A204.1 (cell line): ENCODE data around the gene BTNL3.

ENCODE experiments used
- FAIRE-seq: peaks from 2 replicates; lab custom pipeline; 2012; peaks lifted over from hg19 to GRCh38; lab: Jason Lieb, UNC

The BTNL3 gene

GRCh38 chr5:181047921-181048320 is 59.3 kb downstream of the BTNL3 start:
- no peak for FAIRE-seq

GRCh38 chr5:181050016-181050415 is 61.4 kb downstream of the BTNL3 start:
- FAIRE-seq: no peak

- FAIRE-seq: no peak
Observed at GRCh38 chr5:181051841-181052671, 63.4 kb downstream of the BTNL3 start.

GRCh38 chr5:181052672-181053487 is 64.2 kb downstream of the BTNL3 start:
- no peak for FAIRE-seq

GRCh38 chr5:181053488-181054121 is 65.0 kb downstream of the BTNL3 start:
- FAIRE-seq: no peak

- no peak for FAIRE-seq
Observed at GRCh38 chr5:181054138-181054537, 65.5 kb downstream of the BTNL3 start.

GRCh38 chr5:181054871-181055459 is 66.3 kb downstream of the BTNL3 start:
- no peak for FAIRE-seq
